Upper lobe of left lung (tissue), 6 donors: ENCODE measurements around the gene FAM9B. TPM values are rescaled to one million over a fixed set of nuclear protein-coding genes. Genes with fewer than 3 reads are reported as not detected.

Experiments used
- total RNA-seq, 6 donors: library from RNA; depleted of rRNA in 4 of 6; stranded (reverse); fragments of >200 nt in 4 of 6; gene quantifications; one replicate each; pipeline versions ENCODE4 v1.1.0 to v1.2.1, GENCODE V29; 2016 to 2021
- donor health status: DM: no; HTN: no; CAD: no; lungs with moderate emphysema.
- donor health status: DM: no; HTN: yes; CAD: no; lungs with severe emphysema.

Gene FAM9B
- total RNA-seq, 6 donors from 2014 or later, result 0.37 to 0.51 TPM; not detected in 4

Other genes starting within 250 kb of the FAM9B start
- not detected for gene FAM9A, start 232.7 kb downstream of the FAM9B start, total RNA-seq